H1 (cell line): ENCODE results near the gene DAG1. TPM values are rescaled to one million over a fixed set of nuclear protein-coding genes. Genes with fewer than 3 reads are reported as not detected.

Source experiments
- CBX8 ChIP-seq: fragments of 300-800, 300-1000 bp; sonication (generic); IDR thresholded peaks from 2 replicates; pipeline ENCODE4 v1.7.1; 2016; ENCODE audit warnings: low read depth, low read length, borderline replicate concordance
- HDAC2 ChIP-seq, 2 experiments: fragments of 300-600 bp in 1 of 2; sonication (generic) in 1 of 2; IDR thresholded peaks; 2 replicates each; pipeline ENCODE4 v1.6.1; 2011 to 2012; ENCODE audit warnings: low read depth in 2 of 2, low read length in 2 of 2, mild to moderate bottlenecking in 2 of 2, moderate library complexity in 2 of 2, borderline replicate concordance in 1 of 2, inconsistent platforms in 1 of 2
- RAD21 ChIP-seq, 2 experiments: IDR thresholded peaks in 1 of 2; conservative IDR thresholded peaks in 1 of 2; 2 replicates each; pipeline ENCODE4 v1.6.1; 2011; ENCODE audit warnings: low read depth in 2 of 2, low read length in 2 of 2, improper control_type of control experiment in 1 of 2, inconsistent platforms in 1 of 2, mild to moderate bottlenecking in 1 of 2, moderate library complexity in 1 of 2
- SIX5 ChIP-seq: IDR thresholded peaks from 2 replicates; pipeline ENCODE4 v1.6.1; 2011; ENCODE audit warnings: mild to moderate bottlenecking, low read depth, low read length
- SRF ChIP-seq: IDR thresholded peaks from 2 replicates; pipeline ENCODE4 v1.6.1; 2011; ENCODE audit warnings: mild to moderate bottlenecking, low read depth, low read length, moderate library complexity
- TAF1 ChIP-seq: IDR thresholded peaks from 2 replicates; pipeline ENCODE4 v1.6.1; 2011; ENCODE audit warnings: mild to moderate bottlenecking, low read depth, low read length
- polyA plus RNA-seq, 7 experiments: library from polyadenylated mRNA; depleted of rRNA in 3 of 7; stranded (reverse) in 5 of 7; unstranded in 2 of 7; fragments of >200 nt in 5 of 7; fragments of 200-250 nt in 2 of 7; gene quantifications; 1 replicate in 5 of 7; 2 replicates in 1 of 7; 4 replicates in 1 of 7; pipeline versions ENCODE4 v1.2.1 to v1.2.3, GENCODE V29; 2011 to 2013; ENCODE audit warnings: missing spikeins in 2 of 7, mixed read lengths in 2 of 7
- total RNA-seq: library from RNA; stranded (reverse); fragmentation: NEBNext Ultra II Directional; extraction: Animal tissue kit (Norgen Biotek cat#: 25700); gene quantifications from 2 replicates; pipeline ENCODE4 v1.2.1, GENCODE V29; 2021
- TF ChIP-seq, protein P1 (sequence below): fragments of 300-600 bp; sonication (generic); IDR thresholded peaks from 2 replicates; pipeline ENCODE4 v1.7.1; 2012; ENCODE audit warnings: low read length, moderate library complexity, mild to moderate bottlenecking, inconsistent platforms; ENCODE audit not compliant: insufficient replicate concordance

DAG1 gene
- total and polyA plus RNA-seq, 2 of the 8 experiments (the other 6 are each of a cell fraction or from before 2014, with no cell fraction given) = 97.5 to 138 TPM

DNA sequence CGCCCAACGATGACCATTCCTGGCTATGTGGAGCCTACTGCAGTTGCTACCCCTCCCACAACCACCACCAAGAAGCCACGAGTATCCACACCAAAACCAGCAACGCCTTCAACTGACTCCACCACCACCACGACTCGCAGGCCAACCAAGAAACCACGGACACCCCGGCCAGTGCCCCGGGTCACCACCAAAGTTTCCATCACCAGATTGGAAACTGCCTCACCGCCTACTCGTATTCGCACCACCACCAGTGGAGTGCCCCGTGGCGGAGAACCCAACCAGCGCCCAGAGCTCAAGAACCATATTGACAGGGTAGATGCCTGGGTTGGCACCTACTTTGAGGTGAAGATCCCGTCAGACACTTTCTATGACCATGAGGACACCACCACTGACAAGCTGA, 61.6 kb downstream of the DAG1 start (continued):
- TF ChIP-seq, protein P1, sequence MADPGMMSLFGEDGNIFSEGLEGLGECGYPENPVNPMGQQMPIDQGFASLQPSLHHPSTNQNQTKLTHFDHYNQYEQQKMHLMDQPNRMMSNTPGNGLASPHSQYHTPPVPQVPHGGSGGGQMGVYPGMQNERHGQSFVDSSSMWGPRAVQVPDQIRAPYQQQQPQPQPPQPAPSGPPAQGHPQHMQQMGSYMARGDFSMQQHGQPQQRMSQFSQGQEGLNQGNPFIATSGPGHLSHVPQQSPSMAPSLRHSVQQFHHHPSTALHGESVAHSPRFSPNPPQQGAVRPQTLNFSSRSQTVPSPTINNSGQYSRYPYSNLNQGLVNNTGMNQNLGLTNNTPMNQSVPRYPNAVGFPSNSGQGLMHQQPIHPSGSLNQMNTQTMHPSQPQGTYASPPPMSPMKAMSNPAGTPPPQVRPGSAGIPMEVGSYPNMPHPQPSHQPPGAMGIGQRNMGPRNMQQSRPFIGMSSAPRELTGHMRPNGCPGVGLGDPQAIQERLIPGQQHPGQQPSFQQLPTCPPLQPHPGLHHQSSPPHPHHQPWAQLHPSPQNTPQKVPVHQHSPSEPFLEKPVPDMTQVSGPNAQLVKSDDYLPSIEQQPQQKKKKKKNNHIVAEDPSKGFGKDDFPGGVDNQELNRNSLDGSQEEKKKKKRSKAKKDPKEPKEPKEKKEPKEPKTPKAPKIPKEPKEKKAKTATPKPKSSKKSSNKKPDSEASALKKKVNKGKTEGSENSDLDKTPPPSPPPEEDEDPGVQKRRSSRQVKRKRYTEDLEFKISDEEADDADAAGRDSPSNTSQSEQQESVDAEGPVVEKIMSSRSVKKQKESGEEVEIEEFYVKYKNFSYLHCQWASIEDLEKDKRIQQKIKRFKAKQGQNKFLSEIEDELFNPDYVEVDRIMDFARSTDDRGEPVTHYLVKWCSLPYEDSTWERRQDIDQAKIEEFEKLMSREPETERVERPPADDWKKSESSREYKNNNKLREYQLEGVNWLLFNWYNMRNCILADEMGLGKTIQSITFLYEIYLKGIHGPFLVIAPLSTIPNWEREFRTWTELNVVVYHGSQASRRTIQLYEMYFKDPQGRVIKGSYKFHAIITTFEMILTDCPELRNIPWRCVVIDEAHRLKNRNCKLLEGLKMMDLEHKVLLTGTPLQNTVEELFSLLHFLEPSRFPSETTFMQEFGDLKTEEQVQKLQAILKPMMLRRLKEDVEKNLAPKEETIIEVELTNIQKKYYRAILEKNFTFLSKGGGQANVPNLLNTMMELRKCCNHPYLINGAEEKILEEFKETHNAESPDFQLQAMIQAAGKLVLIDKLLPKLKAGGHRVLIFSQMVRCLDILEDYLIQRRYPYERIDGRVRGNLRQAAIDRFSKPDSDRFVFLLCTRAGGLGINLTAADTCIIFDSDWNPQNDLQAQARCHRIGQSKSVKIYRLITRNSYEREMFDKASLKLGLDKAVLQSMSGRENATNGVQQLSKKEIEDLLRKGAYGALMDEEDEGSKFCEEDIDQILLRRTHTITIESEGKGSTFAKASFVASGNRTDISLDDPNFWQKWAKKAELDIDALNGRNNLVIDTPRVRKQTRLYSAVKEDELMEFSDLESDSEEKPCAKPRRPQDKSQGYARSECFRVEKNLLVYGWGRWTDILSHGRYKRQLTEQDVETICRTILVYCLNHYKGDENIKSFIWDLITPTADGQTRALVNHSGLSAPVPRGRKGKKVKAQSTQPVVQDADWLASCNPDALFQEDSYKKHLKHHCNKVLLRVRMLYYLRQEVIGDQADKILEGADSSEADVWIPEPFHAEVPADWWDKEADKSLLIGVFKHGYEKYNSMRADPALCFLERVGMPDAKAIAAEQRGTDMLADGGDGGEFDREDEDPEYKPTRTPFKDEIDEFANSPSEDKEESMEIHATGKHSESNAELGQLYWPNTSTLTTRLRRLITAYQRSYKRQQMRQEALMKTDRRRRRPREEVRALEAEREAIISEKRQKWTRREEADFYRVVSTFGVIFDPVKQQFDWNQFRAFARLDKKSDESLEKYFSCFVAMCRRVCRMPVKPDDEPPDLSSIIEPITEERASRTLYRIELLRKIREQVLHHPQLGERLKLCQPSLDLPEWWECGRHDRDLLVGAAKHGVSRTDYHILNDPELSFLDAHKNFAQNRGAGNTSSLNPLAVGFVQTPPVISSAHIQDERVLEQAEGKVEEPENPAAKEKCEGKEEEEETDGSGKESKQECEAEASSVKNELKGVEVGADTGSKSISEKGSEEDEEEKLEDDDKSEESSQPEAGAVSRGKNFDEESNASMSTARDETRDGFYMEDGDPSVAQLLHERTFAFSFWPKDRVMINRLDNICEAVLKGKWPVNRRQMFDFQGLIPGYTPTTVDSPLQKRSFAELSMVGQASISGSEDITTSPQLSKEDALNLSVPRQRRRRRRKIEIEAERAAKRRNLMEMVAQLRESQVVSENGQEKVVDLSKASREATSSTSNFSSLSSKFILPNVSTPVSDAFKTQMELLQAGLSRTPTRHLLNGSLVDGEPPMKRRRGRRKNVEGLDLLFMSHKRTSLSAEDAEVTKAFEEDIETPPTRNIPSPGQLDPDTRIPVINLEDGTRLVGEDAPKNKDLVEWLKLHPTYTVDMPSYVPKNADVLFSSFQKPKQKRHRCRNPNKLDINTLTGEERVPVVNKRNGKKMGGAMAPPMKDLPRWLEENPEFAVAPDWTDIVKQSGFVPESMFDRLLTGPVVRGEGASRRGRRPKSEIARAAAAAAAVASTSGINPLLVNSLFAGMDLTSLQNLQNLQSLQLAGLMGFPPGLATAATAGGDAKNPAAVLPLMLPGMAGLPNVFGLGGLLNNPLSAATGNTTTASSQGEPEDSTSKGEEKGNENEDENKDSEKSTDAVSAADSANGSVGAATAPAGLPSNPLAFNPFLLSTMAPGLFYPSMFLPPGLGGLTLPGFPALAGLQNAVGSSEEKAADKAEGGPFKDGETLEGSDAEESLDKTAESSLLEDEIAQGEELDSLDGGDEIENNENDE = no peak
- TF ChIP-seq SRF = no peak
- TF ChIP-seq TAF1 = no peak
- no peak for TF ChIP-seq SIX5
- no peak for TF ChIP-seq RAD21 (IDR thresholded peaks at IDR 0.05 in 1 of 2, conservative IDR thresholded peaks at IDR 0.05 in 1 of 2; ENCODE audit: low read depth in 2 of 2, low read length in 2 of 2)
- TF ChIP-seq CBX8 = no peak
- TF ChIP-seq HDAC2 (IDR thresholded peaks at IDR 0.05; ENCODE audit: borderline replicate concordance in 1 of 2, low read depth in 2 of 2, low read length in 2 of 2) = no peak
